HL-60/S4 (cell line): Measurements from ENCODE around the gene LRBA.

ENCODE experiments used
- in situ Hi-C: fragments of 300-500 bp; cut with MboI; formaldehyde crosslinking; loops from 2 replicates; pipeline ENCODE4 v1.14.3; 2022; ENCODE audit warnings: low sequenced_read_pairs

LRBA gene

DNA sequence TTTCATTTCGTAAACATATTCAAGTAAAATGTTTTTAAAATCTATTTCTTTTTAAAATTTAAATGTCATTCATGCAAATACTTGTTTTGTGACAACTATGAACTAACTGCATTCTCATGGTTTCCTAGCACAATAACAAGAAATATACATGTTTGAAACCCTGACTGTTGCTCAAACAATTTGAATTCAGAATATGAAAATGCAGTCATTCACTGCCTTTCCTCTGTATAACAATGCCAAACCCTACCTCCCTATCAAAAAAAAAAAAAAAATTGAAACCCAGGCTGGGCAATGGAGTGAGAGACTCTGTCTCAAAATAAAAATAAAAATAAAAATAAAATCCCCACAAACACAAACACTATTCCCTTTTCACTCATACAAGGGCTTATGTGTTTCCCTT is 391.0 kb downstream of the LRBA start:
- in situ Hi-C loops = no loop called here

DNA sequence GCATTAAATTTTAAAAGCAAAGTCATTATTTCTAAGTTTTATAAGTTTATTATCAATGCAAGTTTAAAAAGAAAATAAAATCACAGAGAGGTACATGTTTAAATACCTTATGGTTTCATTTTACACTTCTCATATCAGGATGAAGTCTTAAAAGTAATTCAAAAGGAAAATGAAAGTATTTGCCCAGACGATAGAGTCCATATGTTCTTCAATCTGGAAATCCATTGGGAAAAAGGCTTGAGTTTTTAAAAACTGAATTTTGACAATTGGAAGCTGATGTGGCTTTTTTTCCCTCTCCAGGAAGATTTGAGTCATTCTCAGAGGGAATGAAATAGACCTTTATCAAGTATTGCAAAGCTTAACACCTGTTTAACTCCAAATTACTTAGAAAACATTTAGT is 396.0 kb downstream of the LRBA start:
- in situ Hi-C loops = no loop called here

DNA sequence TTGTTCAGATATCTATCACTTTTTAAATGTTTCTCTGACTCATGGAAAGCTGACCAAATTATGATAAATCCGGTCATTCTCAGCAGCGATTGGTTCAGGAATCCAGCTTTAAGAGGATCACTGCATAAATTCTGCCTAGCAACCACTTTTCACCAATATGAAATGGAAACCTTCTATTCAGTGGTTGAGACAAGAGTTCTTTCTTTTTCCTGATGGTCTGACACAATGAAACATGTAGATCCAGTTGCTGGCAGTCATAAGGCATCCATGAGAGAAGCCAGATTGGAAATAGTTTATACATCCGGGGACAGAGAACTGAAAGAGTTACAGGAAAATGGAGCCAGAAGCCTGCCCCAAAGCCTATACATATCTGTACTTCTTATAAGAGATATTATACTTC is 406.0 kb downstream of the LRBA start:
- in situ Hi-C loops = no loop called here

DNA sequence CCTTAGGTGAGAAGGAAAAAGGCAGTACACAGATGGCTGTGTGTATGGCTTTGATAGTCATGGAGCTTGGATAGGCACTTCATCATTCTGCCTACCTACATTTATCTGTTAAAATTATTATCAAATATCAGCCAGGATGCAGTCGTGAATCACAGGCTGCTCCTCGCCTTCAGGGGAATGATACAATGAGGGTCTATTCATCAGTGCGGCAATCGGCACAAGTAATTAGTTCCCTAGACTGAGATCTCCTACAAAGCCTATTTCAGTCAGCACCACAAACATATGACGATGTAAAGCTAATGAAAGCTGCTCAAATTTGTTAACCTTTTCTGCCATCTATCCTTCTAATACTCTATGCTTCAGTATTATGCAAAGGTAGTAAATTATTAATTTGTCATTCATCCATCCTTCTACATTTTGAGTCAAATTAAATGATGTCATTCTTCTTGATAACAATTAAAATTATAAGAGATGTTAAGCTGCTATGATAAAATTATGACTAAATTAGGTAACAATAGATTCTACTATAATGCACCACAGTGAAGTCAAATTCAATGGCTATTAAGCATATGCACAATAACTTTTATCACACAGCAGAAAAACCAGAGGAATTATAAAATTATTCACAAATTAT is 414.2 kb downstream of the LRBA start:
- in situ Hi-C loops = no loop called here

DNA sequence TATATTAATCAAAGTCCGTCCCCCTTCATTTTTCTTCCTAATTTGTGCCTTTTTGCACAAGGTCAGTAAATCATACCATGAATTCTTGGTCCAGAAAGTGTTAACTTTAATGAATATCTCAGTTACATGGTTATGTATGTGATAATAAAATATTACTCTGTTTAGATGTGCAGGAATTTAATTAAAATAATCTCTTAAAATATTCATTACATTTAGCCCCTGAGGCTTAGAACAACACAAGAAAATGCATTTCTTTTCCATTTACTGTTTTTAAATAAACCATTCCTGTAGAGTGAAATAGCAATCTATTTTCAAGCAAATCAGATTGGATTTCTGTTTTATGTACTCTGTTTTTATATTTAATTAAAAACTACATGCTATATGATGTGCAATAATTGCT is 415.5 kb downstream of the LRBA start:
- in situ Hi-C loops = no loop called here

DNA sequence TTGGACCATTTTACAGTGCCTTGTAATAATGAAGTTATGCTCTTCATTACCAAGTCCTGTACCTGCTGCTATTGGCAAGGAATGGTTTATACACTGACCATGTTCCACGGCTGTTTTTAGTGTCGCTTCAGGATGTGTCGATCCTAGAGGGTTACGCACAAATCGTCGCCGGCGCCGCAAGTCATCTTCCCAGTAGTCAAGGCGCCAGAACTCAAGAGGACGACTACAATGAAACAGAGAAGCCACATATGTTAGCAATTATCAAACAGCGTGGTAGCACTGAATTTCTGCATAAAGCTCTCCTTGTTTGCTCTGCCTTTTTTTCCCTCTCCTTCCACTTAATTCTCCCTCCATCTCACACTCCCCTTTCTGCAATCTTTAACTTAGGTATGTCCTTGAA is 416.2 kb downstream of the LRBA start:
- in situ Hi-C loops = no loop called here

DNA sequence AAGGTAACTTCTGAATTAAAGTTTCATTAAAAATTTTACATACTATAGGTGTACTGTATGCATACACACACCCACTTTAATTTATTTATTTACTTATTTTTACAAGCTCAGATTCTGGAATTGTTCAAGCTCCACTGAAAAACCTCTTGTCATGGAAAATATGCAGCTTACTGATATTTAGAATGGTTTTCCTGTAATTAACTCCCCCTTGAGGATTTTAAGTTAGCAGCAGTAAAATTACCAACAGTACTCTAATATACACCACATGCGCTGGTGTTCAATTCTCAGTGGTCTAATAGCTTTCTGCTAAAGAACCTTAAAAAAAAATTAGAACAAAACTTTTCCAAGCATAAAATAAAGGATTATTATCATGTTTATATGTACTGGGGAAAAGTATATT is 421.1 kb downstream of the LRBA start:
- in situ Hi-C loops = no loop called here

DNA sequence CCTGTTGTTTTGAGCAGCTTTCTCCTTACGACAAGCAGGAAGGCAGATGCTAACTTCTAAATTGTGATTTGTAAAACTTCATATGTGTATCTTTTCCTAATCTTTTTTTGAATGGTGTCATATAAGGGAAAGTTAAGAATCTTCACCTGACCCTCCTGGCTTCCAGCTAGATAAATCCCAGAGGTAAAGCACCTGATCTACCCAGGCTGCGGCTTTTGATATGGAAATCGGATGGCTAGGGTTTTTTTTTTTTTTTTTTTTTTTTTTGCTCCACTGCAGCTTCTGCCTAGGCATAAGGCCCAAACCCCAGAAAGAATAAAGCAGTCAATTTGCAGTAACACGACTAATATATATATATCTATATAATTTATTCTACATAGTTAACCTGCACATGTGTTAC is 423.2 kb downstream of the LRBA start:
- in situ Hi-C loops = no loop called here

DNA sequence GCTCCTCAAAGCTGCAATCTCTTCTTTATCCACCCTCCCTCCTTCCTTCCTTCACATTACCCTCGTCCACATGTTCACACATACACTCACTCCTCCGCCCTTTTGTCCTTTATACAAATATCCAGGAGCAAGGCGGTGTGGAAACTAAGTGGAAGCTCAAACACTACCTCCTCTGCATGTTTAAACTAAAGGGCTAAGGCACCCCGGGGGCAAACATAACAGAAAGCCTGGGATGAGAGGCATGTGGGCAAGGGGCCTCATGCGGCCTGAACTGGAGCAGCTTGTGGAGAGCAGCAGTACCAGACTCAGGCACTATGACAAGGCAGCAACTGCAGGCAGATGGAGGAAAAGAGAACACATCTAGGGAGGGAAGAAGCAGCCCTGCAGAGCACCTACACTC is 423.7 kb downstream of the LRBA start:
- in situ Hi-C loops = no loop called here

DNA sequence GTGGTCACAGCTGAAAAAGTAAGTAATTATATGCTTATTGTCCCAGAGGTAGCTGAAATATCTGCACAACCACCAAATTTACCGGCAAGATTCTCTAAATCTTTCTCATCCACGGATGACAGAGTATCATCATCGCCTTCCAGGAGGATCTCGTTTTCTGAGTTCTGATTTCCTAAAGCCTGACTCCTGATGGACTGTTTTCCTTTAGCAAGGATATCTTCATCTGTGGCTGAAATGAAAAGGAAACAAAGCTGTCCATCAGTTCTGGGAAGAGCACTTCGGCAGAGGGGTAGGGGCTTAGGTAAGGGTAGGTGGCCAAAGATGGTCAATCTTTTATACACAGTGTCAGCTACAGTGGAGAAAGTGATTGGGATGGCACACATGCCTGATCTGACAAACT is 424.5 kb downstream of the LRBA start:
- in situ Hi-C loops = no loop called here

DNA sequence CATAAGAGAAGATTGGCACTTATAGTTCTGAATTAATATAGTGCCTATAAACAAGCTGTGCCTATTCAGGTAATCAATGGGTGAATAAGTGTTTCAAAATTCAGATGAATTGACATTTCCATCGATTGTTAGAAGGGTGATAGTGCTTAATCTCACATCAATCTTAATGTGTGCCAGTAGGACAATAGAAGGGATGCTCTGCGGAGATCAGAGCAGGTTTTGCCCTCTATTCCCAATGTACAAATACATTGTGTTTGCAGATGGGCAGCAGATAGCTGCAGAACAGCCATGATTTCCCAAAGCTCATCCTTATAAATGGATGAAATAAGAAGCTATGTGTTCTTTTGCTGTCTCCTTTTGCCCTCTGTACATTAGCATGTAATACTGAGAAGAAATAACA is 425.9 kb downstream of the LRBA start:
- in situ Hi-C loops = no loop called here

DNA sequence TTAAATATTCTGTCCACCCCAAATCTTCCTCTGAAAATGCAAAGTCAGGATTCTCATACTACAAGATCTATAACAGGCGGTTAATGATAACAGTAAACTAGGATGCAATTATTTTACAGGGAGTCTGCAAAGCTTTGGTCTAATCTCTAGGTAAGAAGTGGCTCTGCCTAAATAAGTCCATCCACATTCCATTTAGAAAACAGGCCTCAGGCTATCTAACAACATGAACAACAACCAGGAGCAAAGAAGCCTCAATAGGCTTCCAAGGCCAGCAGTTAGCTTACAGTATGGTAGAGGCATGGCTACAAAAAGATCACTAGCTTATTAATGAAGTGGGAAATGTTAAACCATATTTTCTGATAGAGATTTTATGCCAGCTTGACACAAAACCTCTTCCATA is 426.8 kb downstream of the LRBA start:
- in situ Hi-C loops = no loop called here

DNA sequence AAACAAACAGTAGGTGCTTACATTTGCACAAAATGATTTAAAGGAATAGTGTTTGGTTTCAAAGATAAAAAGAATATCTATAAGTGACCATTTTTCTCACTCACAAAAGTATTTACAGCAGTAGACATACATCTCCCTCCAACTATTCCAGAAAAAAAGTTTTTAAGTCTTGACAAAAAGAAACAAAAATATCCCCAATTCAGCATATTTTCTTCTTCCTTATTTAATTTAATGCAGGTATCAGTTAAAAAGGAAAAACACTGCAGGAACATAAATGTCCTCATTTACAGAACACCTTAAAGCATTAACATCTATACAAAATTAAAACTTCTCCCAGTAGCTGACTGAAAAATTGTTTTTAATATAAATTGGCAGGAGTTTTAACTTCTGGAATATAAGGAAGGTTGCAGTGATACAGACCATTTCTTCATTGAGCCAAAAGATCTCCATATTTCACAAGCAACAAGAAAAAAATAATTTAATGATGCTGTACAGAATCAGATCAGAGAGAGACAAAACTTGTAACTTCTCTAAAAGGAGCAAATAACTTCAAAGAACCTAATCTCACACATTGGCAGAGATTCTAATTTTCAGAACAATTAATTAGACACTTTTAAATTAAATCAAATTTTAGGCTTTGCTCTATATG is 428.8 kb downstream of the LRBA start:
- in situ Hi-C loops = no loop called here

DNA sequence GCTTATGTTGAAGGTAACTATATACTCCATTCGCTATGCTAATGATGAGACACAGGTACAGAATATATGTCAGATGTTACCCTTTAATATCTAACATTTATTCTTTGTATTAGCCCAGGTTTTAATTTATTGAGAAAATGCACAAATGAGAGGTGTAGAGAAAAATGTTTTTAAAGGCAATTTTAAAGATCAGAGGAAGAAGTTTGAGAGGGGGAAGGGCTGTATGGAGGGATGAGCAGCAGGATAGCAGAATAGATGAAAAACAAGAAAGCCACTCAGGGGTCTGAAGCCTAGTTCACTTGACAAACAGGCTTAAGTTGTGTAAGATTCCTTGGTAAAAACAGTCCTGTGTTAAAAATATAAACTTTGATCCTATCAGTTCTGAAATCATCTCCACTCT is 429.5 kb downstream of the LRBA start:
- in situ Hi-C loops = no loop called here

DNA sequence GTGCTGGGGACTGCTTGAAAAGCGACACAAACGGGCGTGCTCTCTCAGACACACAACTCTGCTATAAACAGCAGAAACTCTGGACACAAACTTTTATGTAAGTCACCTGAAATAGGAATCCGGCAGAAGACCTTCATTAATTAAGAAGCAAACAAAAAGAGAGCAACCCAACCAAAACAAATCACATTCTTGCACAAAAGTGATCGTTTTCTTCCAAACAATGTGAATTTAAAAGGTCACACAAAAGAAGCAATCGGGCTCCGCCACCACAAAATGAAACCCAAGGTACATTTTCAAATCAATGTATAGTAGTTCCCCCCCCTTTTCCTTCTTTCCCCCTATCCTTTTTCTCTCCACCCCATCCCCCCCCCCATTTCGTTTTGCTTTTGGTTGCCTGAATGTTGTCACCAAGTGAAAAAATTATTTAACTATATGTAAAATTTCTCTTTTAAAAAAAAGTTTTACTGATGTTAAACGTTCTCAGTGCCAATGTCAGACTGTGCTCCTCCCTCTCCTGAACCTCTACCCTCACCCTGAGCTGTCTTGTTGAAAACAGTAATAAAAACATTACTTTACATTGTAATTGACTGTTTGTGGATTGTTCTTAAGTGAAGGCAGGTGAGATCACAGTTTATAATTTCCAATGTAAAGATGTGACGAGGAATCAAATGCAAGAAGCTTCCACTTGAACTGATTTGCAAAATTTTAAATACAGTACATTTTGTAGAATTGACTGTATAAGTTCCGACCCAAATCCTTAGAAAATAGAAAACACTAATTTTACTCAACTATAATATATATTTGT is 430.8 kb downstream of the LRBA start:
- in situ Hi-C loops = no loop called here

DNA sequence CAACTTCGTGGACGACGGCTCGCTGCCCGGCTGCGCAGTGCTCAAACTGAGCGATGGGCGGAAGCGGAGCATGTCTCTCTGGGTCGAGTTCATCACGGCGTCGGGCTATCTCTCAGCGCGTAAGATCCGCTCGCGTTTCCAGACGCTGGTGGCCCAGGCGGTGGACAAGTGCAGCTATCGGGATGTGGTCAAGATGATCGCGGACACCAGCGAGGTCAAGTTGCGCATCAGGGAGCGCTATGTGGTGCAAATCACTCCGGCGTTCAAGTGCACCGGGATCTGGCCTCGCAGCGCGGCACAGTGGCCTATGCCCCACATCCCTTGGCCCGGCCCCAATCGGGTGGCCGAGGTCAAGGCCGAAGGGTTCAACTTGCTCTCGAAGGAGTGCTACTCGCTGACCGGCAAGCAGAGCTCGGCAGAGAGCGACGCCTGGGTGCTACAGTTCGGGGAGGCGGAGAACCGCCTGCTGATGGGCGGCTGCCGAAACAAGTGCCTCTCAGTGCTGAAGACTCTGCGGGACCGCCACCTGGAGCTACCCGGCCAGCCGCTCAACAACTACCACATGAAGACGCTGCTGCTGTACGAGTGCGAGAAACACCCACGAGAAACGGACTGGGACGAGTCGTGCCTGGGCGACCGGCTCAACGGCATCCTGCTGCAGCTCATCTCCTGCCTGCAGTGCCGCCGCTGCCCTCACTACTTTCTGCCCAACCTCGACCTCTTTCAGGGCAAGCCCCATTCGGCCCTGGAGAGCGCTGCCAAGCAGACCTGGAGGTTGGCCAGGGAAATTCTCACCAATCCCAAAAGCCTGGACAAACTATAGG is 431.6 kb downstream of the LRBA start:
- in situ Hi-C loops = no loop called here

DNA sequence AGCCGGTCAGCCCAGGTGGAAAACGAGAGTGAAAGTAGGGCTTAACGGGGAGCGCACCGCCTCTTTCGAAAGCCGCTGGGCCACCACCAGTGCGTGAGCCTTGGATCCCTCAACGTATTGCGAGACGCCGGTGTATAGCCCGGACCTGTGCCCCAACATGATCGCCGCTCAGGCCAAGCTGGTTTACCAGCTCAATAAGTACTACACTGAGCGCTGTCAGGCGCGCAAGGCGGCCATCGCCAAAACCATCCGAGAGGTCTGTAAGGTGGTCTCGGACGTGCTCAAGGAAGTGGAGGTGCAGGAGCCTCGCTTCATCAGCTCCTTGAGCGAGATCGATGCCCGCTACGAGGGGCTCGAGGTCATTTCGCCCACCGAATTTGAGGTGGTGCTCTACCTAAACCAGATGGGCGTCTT is 432.2 kb downstream of the LRBA start:
- in situ Hi-C loops = no loop called here

DNA sequence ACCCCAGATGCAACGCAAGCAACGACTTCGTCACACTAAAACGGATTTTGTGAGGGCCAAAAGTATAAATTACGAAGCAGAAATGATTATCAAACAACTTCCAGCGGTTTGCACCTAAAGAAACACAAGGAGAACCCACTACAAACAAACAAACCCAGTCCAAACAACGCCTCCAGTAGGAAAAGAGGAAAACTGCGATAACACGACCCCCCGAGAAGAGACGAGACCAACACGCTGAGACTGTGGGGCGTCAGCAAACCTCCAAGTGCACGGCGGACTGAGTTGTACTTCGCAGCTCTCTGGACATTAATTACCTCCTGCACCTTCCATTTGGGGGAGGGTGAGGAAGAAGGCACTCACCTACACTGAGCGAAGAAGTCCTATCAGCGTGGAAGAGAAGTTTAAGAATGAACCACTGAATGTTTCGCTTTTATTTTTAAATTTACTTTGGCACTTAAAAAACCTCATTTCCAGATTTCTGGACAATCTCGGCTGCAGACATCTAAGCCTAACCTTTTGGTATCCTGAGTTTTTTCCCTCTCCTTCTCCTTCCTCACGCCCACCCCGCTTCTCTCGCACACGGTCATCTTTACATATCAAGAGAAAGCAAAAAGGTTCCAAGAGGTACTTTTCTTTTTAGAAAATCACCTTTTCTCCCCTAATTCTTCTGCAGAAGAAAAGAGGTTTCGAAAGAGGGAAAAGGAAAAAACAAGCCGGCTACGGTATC is 432.8 kb downstream of the LRBA start, which contains the start of gene MAB21L2:
Gene MAB21L2, plus strand, starts transcription at position 6 of the 727 bp plus-strand sequence. CDS start 879 bp downstream, outside the sequence.
- in situ Hi-C loops = no loop called here

DNA sequence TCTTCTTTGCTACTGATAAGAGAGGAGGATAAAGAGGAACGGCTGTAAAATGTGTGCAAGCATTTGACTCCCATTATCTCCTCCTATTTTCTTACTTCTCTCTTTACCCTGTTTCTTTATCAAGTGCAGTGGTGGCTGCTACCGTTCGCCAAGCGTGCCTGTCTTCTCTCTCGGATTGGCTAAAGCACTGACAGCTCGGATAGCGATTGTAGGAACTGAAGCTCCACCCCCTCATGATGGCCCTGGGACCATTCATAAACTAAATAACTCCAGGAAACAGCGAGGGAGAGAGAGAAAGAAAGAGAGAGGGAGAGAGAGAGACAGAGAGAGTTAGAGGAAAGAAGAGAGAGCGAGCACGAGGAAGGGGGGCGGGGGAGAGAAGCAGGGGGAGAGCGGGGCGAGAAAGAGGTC is 433.4 kb downstream of the LRBA start:
- in situ Hi-C loops = no loop called here

DNA sequence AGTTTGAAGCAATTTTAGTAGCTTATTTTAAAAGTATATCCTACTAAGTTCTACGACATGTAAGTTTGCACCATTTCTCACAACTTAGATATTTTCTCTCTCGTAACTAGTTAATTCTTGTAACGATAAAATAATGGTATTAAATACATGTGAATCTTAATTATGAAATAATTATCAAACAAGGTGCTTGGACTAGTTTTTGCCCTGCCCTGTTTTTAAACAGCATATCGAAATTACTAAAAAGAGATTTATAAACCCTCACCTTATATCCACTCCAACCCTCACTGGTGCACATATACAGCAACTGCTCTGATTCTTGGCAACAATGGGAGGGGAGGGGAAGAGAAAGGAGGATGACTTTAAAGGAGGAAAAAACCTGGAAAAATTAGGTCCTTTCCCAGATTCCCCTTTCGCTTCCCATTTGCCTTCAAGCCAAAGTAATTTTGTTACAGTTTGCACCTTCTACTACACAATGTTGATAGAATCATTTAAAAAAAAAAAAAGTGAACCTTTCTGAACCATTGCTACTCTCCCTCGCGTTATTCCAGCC is 434.0 kb downstream of the LRBA start:
- in situ Hi-C loops = no loop called here
